ENCODE data around the gene SMTN.

The SMTN gene

GRCh38 chr22:31133911-31134310 is 52.8 kb downstream of the SMTN start:
- DNase-seq = no peak

- no peak for DNase-seq
Observed at GRCh38 chr22:31134688-31135087, 53.6 kb downstream of the SMTN start.

GRCh38 chr22:31135706-31136105 is 54.6 kb downstream of the SMTN start:
- DNase-seq = no peak

DNA sequence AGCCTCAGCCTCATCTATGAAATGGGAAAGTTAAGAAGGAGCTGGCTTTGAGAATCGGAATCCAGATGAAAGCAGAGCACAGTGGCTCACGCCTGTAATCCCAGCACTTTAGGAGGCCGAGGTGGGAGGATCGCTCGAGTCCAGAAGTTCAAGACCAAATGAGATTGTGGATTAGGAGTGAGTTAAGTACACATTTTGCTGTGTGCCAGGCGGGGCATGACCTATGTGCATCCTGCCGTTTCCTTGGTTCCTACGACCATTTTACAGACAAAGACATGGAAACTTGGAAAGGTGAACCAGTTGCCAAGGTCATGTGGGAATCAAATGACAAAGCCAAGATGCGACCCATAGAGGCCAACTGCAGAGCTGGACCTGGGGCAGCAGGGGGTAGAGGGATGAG is 55.0 kb downstream of the SMTN start:
- DNase-seq = no peak

DNA sequence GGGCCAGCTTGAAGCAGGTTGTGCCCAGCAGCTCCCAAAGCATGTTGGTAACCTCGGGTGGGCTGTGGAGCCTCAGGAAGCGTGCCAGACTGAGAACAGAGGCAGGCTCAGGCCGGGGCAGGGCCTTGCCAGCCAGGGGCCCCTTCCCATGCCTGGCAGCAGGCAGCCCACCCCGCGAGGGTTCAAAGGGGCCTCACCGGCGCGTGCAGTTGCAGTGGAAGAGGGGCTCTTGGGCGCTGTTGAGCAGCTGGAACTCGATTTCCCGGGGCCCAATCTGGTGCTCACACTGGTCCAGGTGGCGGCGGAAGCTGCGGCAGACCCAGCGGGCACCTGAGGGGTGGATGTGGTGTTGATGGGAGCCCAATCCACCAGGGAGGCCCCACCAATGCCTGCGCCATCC is 55.6 kb downstream of the SMTN start:
- no peak for DNase-seq

GRCh38 chr22:31137721-31138120 is 56.6 kb downstream of the SMTN start:
- DNase-seq = no peak

- DNase-seq = no peak
Observed at GRCh38 chr22:31138126-31138525, 57.0 kb downstream of the SMTN start.

- no peak for DNase-seq
Observed at GRCh38 chr22:31139066-31139465, 57.9 kb downstream of the SMTN start.

DNA sequence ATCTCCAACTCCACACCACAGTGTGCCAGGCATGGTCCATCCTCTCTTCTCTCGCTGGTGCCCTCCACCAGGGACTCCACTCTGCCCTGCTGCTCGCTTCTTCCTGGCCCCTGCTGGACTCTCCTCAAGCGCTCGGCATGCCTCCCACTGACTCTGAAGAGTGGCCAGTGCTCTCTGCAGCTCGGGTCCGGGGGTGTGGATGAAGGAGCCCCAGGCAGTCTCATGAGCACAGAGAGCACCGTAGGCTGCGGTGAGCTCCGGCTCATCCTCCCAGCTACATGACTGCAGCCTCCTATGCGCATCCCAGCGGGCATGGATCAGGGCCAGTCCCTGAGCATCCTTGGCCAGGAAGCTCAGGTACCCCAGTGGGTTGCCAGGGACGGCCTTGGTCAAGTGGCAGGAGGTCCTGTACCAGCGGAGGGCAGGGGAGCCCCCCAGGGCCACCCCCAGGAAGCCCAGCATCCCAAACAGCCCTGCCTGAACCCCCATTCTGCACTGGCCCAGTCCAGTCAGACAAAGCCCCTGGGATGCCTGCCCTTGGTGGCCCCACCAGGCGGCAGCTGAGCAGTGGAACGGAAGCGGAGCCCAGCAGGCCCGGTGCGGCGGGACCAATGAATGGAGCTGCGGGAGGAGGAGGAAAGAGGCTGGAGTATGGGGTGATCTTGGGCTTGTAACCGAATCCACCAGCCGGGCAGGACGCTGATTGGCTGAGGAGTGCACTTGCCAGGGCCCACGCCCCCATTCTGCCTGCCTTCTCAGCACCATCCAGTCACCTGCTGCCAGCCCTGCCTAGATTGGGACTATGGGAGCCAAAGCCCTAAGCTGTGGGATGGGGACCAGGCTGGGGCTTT is 59.0 kb downstream of the SMTN start, which contains the start of gene PLA2G3:
Gene PLA2G3 (minus strand): TSS at position 643 of the 851 bp plus-strand sequence. CDS start 154 bp downstream, at position 489.
- no peak for DNase-seq

DNA sequence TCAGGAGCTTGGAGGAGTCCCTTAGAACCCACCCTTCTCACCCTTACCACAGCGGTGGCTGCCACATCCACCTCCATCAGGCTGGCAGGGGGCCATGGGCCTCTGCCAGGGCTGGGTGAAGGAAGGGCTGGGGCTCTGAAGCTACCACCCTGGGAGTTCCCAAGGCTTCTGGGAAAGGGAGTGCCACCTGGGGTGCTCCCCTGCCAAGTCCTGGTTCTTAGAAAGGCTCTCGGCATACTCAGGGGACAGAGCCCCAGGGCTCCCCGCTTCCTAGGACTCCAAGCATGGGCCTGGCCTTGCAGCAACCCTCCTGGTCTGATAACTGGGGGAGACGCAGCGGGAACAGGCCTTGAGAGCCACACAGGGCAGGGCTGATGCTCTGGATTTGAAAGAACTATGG is 59.6 kb downstream of the SMTN start:
- no peak for DNase-seq

GRCh38 chr22:31141551-31141950 is 60.4 kb downstream of the SMTN start:
- DNase-seq = no peak

- no peak for DNase-seq
Observed at GRCh38 chr22:31142285-31142684, 61.2 kb downstream of the SMTN start.

GRCh38 chr22:31143038-31143437 is 61.9 kb downstream of the SMTN start:
- no peak for DNase-seq

DNA sequence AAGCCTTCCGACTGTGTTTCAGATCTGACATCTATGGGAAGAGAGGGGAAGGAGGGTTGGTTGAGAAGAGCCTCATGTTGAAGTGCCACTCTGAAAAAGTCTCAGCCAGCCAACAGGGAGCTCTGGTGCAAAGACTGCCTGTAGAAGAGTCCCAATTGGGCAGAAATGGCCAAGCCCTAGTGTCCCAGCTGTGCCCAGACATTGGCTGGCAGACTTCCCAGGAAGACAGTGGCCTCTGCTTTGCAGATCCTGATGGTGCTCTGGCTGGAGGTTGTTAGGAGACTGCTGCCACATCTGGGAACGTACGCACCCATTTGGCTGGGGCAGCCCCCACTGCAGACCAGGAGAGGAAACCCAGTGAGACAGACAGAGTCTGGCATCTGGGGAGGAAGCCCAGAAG is 62.4 kb downstream of the SMTN start:
- no peak for DNase-seq

- DNase-seq = no peak
Observed at GRCh38 chr22:31144223-31144622, 63.1 kb downstream of the SMTN start.

DNA sequence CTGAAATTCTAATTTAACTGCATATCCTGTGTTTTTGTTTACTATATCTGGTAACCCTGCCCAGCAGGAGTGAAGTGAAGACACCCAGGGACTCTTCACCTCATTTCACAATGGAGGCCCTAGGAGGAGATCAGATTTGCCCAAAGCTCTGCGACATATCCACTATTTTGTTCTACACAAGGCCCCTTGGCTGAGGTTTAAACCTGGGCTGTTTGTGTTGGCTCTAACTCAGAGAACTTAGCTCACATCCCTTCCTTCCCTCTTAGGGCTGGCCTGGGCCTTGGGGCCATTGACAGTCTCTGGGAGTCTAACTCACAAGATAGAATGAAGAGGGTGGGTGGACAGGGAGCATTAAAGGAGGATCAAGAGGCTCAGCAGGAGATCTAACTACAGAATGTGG is 67.4 kb downstream of the SMTN start:
- DNase-seq = no peak

GRCh38 chr22:31148953-31149627 is 68.0 kb downstream of the SMTN start:
- no peak for DNase-seq

DNA sequence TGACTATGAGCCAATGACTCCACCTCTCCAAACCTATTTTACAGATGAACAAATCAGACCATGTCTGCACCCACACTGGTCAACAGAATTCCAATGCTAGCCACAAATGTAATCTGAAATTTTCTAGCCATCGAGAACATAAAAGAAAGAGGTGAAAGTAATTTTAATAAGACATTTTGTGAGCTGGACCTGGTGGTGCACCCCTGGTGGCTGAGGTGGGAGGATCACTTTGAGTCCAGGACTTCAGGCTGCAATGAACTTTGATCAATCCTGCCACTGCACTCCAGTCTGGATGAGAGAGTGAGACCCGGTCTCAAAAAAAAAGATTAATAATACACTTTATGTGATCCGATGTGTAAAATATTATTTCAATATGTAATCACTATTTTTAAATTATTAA is 69.5 kb downstream of the SMTN start:
- DNase-seq = no peak

- no peak for DNase-seq
Observed at GRCh38 chr22:31151872-31152271, 70.8 kb downstream of the SMTN start.

GRCh38 chr22:31153357-31153756 is 72.2 kb downstream of the SMTN start:
- DNase-seq = no peak

Measured in SIG-M5 (cell line).